HG03159 (cell line): ENCODE results near the gene EIF4A3.

ENCODE experiments used
- ATAC-seq: cut with Tn5 transposase; IDR thresholded peaks from one replicate; pipeline ENCODE4 v1.9.1; 2021; ENCODE audit warnings: mild to moderate bottlenecking, moderate library complexity; ENCODE audit not compliant: unreplicated experiment

The EIF4A3 gene

GRCh38 chr17:80114758-80115157, 32.2 kb downstream of the EIF4A3 start:
- no peak for ATAC-seq

GRCh38 chr17:80113033-80113484, 33.9 kb downstream of the EIF4A3 start:
- no peak for ATAC-seq

- ATAC-seq = no peak
These were observed 34.4 kb downstream of the EIF4A3 start for GRCh38 chr17:80112471-80113032.

GRCh38 chr17:80111702-80112470, 35.0 kb downstream of the EIF4A3 start:
- no peak for ATAC-seq

- ATAC-seq = no peak
These were observed 35.8 kb downstream of the EIF4A3 start for GRCh38 chr17:80110927-80111701.

- ATAC-seq = no peak
These were observed 36.5 kb downstream of the EIF4A3 start for GRCh38 chr17:80110447-80110812.

- no peak for ATAC-seq
These were observed 37.0 kb downstream of the EIF4A3 start for GRCh38 chr17:80109713-80110446.

GRCh38 chr17:80109066-80109660, 37.8 kb downstream of the EIF4A3 start:
- no peak for ATAC-seq

- ATAC-seq = no peak
These were observed 38.6 kb downstream of the EIF4A3 start for GRCh38 chr17:80108036-80108971.

- no peak for ATAC-seq
These were observed 39.5 kb downstream of the EIF4A3 start for GRCh38 chr17:80107231-80108021.

- ATAC-seq = no peak
These were observed 40.2 kb downstream of the EIF4A3 start for GRCh38 chr17:80106751-80107150.

GRCh38 chr17:80106176-80106575, 40.8 kb downstream of the EIF4A3 start:
- no peak for ATAC-seq

- ATAC-seq = no peak
These were observed 41.2 kb downstream of the EIF4A3 start for GRCh38 chr17:80105762-80106161.

- ATAC-seq = no peak
These were observed 42.0 kb downstream of the EIF4A3 start for GRCh38 chr17:80104956-80105375.

- no peak for ATAC-seq
These were observed 42.5 kb downstream of the EIF4A3 start for GRCh38 chr17:80104321-80104955.

- no peak for ATAC-seq
These were observed 43.4 kb downstream of the EIF4A3 start for GRCh38 chr17:80103449-80104085.

GRCh38 chr17:80102664-80103448, 44.1 kb downstream of the EIF4A3 start:
- no peak for ATAC-seq
